Ascending aorta (tissue), 2 donors: ENCODE measurements around the gene PITPNC1. TPM values are rescaled to one million over a fixed set of nuclear protein-coding genes. Genes with fewer than 3 reads are reported as not detected.

ENCODE experiments used
- DNase-seq, 2 donors: peaks; one replicate each; pipeline ENCODE4 v3.0.0-alpha.2; 2019; ENCODE audit warnings: low spot score in 2 of 2
- H3K27ac ChIP-seq, 2 donors: fragments of 200-600 bp; sonication (generic); one replicate each; pipeline ENCODE4 v1.5.1; 2016 to 2017; ENCODE audit warnings: mild to moderate bottlenecking in 1 of 2
- H3K27me3 ChIP-seq: fragments of 200-600 bp; sonication (generic); one replicate; pipeline ENCODE4 v1.5.1; 2017
- H3K36me3 ChIP-seq, 2 donors: fragments of 200-600 bp; sonication (generic); one replicate each; pipeline ENCODE4 v1.5.1; 2016
- H3K4me1 ChIP-seq, 2 donors: fragments of 200-600 bp; sonication (generic); one replicate each; pipeline ENCODE4 v1.5.1; 2016 to 2017; ENCODE audit warnings: mild to moderate bottlenecking in 1 of 2
- H3K4me3 ChIP-seq, 2 donors: fragments of 200-600 bp; sonication (generic); one replicate each; pipeline ENCODE4 v1.5.1; 2016 to 2017; ENCODE audit warnings: mild to moderate bottlenecking in 1 of 2
- H3K9me3 ChIP-seq, 2 donors: fragments of 200-600 bp; sonication (generic); one replicate each; pipeline ENCODE4 v1.5.1; 2016
- intact Hi-C: fragments of 100-400 bp; cut with DNase I; formaldehyde crosslinking; loops from one replicate; pipeline ENCODE4 v1.15.1; 2023
- total RNA-seq: library from RNA; depleted of rRNA; stranded (reverse); fragments of >200 nt; gene quantifications from one replicate; pipeline ENCODE4 v1.1.0, GENCODE V29; 2016
- TF ChIP-seq, protein P1 (sequence below), 3 experiments: fragments of 200-600 bp in 2 of 3; fragments of 450-650 bp in 1 of 3; sonication (generic) in 2 of 3; IDR thresholded peaks; one replicate each; pipeline ENCODE4 v1.5.1; 2016 to 2019; ENCODE audit warnings: antibody characterized with exemption in 3 of 3, mild to moderate bottlenecking in 1 of 3, moderate library complexity in 1 of 3

The PITPNC1 gene
- total RNA-seq, 1 donor from 2014 or later: 10.9 TPM

DNA sequence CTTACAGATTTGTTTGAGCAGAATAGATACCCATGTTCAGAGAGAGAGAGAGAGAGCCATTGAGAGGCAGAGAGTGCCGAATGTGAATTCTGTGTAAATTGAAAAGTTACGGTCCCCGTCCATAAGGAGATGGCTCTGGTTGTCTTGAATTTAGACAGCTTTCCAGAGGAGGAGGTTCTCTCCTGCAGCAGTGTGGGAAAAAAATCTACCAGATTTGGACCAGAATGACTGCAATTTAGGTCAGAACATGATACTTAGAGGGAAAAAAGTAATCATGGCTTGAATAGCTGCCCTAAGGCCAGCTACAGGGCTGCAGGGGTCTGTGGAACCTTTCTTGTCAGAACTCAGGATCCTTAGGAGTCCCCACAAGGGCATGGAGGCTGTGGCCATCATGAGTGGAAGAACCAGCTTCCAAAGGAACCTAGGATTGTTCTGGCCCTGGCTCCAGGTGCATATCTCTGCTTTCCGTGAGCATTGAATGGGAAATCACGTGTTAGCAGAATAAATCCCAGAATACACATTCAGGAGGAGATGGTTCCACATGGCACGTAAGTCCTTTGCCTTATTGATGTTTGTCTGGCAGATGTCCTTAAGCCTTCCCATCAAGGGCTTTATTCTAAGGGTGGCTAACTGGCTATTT lies 13.0 kb downstream of the PITPNC1 start:
- Histone ChIP-seq H3K4me1 (peaks cover 3 to 5% of the 10 kb centered on the region in 2 donors), H3K27ac (peak overlapping the region; percentile 10 to 53), H3K9me3 (no peaks in the 10 kb centered on the region), H3K4me3 (no peak overlapping the region), H3K36me3 (no peaks in the 10 kb centered on the region), H3K27me3 (no peaks in the 10 kb centered on the region)
- intact Hi-C loops: no loop called here
- TF ChIP-seq, protein P1, sequence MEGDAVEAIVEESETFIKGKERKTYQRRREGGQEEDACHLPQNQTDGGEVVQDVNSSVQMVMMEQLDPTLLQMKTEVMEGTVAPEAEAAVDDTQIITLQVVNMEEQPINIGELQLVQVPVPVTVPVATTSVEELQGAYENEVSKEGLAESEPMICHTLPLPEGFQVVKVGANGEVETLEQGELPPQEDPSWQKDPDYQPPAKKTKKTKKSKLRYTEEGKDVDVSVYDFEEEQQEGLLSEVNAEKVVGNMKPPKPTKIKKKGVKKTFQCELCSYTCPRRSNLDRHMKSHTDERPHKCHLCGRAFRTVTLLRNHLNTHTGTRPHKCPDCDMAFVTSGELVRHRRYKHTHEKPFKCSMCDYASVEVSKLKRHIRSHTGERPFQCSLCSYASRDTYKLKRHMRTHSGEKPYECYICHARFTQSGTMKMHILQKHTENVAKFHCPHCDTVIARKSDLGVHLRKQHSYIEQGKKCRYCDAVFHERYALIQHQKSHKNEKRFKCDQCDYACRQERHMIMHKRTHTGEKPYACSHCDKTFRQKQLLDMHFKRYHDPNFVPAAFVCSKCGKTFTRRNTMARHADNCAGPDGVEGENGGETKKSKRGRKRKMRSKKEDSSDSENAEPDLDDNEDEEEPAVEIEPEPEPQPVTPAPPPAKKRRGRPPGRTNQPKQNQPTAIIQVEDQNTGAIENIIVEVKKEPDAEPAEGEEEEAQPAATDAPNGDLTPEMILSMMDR (IDR thresholded peaks at IDR 0.05): no peak
- peak in 1 of 2 donors; percentile 45 for DNase-seq

DNA sequence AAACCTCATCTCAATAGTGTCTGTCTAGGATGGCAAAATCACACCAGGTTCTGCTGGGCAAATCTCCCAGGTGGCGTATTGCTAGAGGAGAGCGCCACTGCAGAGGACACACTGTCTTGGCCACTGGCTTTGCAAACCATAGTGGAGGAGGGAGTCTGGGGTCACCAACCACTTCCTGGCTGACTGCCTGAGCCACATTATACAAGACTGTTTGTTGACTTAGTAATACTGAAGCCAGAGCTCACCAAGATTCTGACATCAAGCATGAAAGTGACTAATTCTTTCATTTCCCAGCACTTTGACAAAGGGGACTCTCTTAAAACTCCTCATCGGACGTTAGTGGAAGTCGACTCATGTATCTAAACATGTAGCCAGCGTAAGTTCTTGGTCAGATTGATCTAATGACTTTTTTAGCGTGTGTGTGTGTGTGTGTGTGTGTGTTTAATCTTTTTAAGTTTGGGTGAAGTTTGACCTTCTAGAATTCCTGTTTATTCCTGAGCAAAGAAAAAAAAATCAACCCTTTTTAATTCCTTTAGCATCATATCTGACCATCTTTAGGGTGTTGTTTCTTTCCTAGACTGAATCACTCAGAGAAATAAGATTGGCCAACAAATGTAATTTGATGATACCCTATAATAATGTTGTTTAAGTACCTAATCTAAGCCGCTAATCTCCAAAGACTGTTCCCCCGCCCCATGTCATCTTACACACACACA lies 13.7 kb downstream of the PITPNC1 start:
- peaks cover 3 to 5% of the 10 kb centered on the region in 2 donors for H3K4me1 ChIP-seq
- no peak overlapping the region for H3K4me3 ChIP-seq
- TF ChIP-seq, protein P1 (IDR thresholded peaks at IDR 0.05): no peak
- no peaks in the 10 kb centered on the region for H3K9me3 ChIP-seq
- intact Hi-C loops: no loop called here
- DNase-seq: peak; percentile 41 to 64
- H3K27ac ChIP-seq: peak overlapping the region; percentile 33 to 53
- H3K36me3 ChIP-seq: no peaks in the 10 kb centered on the region
- H3K27me3 ChIP-seq: no peaks in the 10 kb centered on the region

DNA sequence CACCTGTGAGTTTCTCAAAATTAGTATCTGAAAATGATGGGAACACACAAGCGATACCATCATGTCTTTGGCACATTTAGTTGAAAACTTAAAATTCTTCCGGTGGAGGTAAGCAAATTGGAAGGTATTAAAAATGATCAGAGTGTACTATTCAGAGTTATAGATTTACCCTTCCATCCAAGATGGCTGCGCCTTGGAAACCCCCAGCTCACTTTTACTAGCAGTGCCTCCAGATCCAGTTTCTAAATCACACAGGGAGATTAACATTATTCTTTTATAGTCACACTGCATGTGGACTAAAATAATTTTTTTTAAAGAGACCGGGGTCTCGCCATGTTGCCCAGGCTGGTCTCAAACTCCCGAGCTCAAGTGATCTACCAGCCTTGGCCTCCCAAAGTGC lies 15.0 kb downstream of the PITPNC1 start:
- H3K27me3 ChIP-seq: no peaks in the 10 kb centered on the region
- peaks cover 3 to 5% of the 10 kb centered on the region in 2 donors for H3K4me1 ChIP-seq
- DNase-seq: peak in 1 of 2 donors; percentile 2
- H3K27ac ChIP-seq: no peak overlapping the region
- no peaks in the 10 kb centered on the region for H3K9me3 ChIP-seq
- TF ChIP-seq, protein P1 (IDR thresholded peaks at IDR 0.05): no peak
- H3K36me3 ChIP-seq: no peaks in the 10 kb centered on the region
- intact Hi-C loops: no loop called here
- no peak overlapping the region for H3K4me3 ChIP-seq

DNA sequence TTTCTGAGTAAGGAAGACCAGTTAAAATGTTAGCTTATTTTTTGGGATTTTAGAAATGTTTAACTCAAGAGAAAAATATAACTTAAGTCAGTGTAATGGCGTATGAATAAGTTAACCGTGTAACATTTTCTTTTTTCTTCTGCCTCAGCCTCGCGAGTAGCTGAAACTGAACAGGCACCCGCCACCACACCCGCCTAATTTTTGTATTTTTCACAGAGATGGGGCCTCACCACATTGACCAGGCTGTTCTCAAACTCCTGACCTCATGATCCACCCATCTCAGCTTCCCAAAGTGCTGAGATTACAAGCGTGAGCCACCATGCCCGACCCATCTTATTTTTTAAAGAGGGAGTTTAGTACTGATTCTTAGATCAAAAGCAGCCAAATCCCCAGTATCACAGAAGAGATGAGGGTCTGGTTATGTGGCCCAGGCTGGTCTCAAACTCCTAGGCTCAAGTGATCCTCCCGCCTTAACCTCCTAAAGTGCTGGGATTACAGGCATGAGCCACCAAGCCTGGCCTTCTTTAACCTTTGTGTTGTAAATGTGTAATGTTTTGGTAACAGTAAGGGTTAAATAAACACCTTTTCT lies 16.8 kb downstream of the PITPNC1 start:
- Histone ChIP-seq H3K27ac (no peak overlapping the region), H3K9me3 (no peaks in the 10 kb centered on the region), H3K4me3 (no peak overlapping the region), H3K36me3 (no peaks in the 10 kb centered on the region), H3K4me1 (peaks cover 3 to 5% of the 10 kb centered on the region in 2 donors), H3K27me3 (no peaks in the 10 kb centered on the region)
- no peak for DNase-seq
- TF ChIP-seq, protein P1 (IDR thresholded peaks at IDR 0.05): no peak
- intact Hi-C loops: no loop called here

DNA sequence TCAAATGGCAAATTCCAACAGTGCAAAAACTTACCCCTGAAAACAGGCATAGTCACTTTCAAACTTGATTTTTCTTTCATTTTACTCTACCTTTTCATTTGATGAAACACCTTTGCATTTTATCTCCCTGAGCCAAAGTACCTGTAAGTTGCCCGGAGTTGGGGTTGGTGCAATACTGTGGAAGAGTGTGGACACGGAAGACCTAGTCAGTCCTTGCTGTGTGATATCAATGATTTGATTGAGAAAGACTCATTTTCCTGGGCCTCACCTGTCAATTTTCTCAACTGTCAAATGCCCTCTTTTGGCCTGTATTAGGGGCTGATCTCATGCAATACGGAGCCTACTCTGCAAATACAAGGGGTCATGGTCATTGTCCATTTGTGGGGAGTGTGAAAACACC lies 22.6 kb downstream of the PITPNC1 start:
- no peaks in the 10 kb centered on the region for H3K9me3 ChIP-seq
- TF ChIP-seq, protein P1 (IDR thresholded peaks at IDR 0.05): no peak
- H3K27ac ChIP-seq: no peak overlapping the region
- H3K4me1 ChIP-seq: no peaks in the 10 kb centered on the region
- no peaks in the 10 kb centered on the region for H3K36me3 ChIP-seq
- intact Hi-C loops: no loop called here
- no peak overlapping the region for H3K4me3 ChIP-seq
- no peak for DNase-seq
- no peaks in the 10 kb centered on the region for H3K27me3 ChIP-seq
